Heart left ventricle (tissue), 16 donors: Measurements from ENCODE around the gene MINDY2. TPM values are rescaled to one million over a fixed set of nuclear protein-coding genes. Genes with fewer than 3 reads are reported as not detected.
A peak's percentile ranks its signal among the peaks of the same experiment; 100 is the strongest.

ENCODE experiments used
- ATAC-seq, 4 donors: fragments of 200-7000 bp; cut with Tn5 transposase; one replicate each; pipeline ENCODE4 v1.9.1; 2020 to 2022; ENCODE audit warnings: moderate library complexity in 4 of 4, mild to moderate bottlenecking in 3 of 4, moderate number of reproducible peaks in 1 of 4
- DNase-seq, 5 donors: peaks; one replicate each; pipeline ENCODE4 v3.0.0-alpha.2; 2020
- H3K27ac ChIP-seq, 12 donors: fragments of 200-600 bp; sonication (generic) in 4 of 12; one replicate each; pipeline versions ENCODE4 v1.5.0 to v1.8.0; 2016 to 2022; ENCODE audit warnings: mild to moderate bottlenecking in 2 of 12
- H3K27me3 ChIP-seq, 9 donors: fragments of 200-600 bp; sonication (generic) in 2 of 9; one replicate each; pipeline versions ENCODE4 v1.5.1 to v1.8.0; 2016 to 2022; ENCODE audit warnings: mild to moderate bottlenecking in 3 of 9
- H3K36me3 ChIP-seq, 9 donors: fragments of 200-600 bp; sonication (generic) in 2 of 9; one replicate each; pipeline versions ENCODE4 v1.5.0 to v1.8.0; 2018 to 2022; ENCODE audit warnings: mild to moderate bottlenecking in 2 of 9
- H3K4me1 ChIP-seq, 12 donors: fragments of 200-600 bp; sonication (generic) in 4 of 12; one replicate each; pipeline versions ENCODE4 v1.5.0 to v1.8.0; 2016 to 2022; ENCODE audit warnings: mild to moderate bottlenecking in 3 of 12
- H3K4me3 ChIP-seq, 12 donors: fragments of 200-600 bp; sonication (generic) in 4 of 12; one replicate each; pipeline versions ENCODE4 v1.5.0 to v1.8.0; 2017 to 2022; ENCODE audit warnings: mild to moderate bottlenecking in 9 of 12, moderate library complexity in 4 of 12
- H3K9me3 ChIP-seq, 12 donors: fragments of 200-600 bp; sonication (generic) in 4 of 12; one replicate each; pipeline versions ENCODE4 v1.5.0 to v1.8.0; 2016 to 2022; ENCODE audit warnings: mild to moderate bottlenecking in 1 of 12
- CTCF ChIP-seq, 12 donors: fragments of 200-600 bp; sonication (generic) in 4 of 12; IDR thresholded peaks; one replicate each; pipeline versions ENCODE4 v1.5.0 to v1.8.0; 2018 to 2022; ENCODE audit warnings: antibody characterized with exemption in 12 of 12, mild to moderate bottlenecking in 5 of 12
- POLR2A ChIP-seq, 2 donors: fragments of 450-650 bp; IDR thresholded peaks; one replicate each; pipeline ENCODE4 v1.6.1; 2017; ENCODE audit warnings: antibody characterized with exemption in 2 of 2, mild to moderate bottlenecking in 2 of 2, moderate library complexity in 2 of 2
- WGBS, 4 donors: extraction: QIAGEN DNeasy Blood & Tissue Kit in 2 of 4; methylation state at CpG; one replicate each; pipeline versions ENCODE4 v1.1.5 to v1.1.7; 2013 to 2018; 5-methylcytosine and 5-hydroxymethylcytosine counted together
- intact Hi-C, 10 donors: fragments of 100-400 bp; cut with DNase I; formaldehyde crosslinking; loops; one replicate each; pipeline versions ENCODE4 v1.11.1 to v1.14.2; 2022
- polyA plus RNA-seq, 2 donors: library from polyadenylated mRNA; stranded (reverse); fragments of 200-250 nt; gene quantifications; one replicate each; pipeline ENCODE4 v1.2.3, GENCODE V29; 2013
- total RNA-seq, 9 donors: library from RNA; depleted of rRNA in 2 of 9; stranded (reverse); fragments of >200 nt in 2 of 9; fragmentation: NEBNext Ultra II Directional in 3 of 9; extraction: Animal tissue kit (Norgen Biotek cat#: 25700) in 3 of 9; gene quantifications; one replicate each; pipeline versions ENCODE4 v1.1.0 to v1.2.4, GENCODE V29; 2016 to 2023
- donor health status: ischemic (EF 13 %, LVEDD 7.1; RV severe dilation, severe dysfunction).
- donor health status: healthy with polysubstance abuse.
- donor health status: DM: no; HTN: yes; CAD: no.
- donor health status: DM: no; HTN: no; CAD: no.
- donor health status: ischemic (EF 25% LVEDD 6.9; RV normal size, moderate dysfunction).
- donor health status: ischemic (EF 25% LVEDD 5.7; RV mildly dilated, moderate dysfunction).
- donor health status: healthy.
- donor health status: DM: yes; HTN: yes; CAD: no.
- donor health status: ischemic (EF 35%, LVEDD 5.7; RV mildly dilated, moderate dysfunction).
- donor health status: nonischemic (EF 11% LVEDD 7.7; RV severe dilation, severe dysfunction).
- donor health status: DM: yes; HTN: yes; CAD: no.
- donor health status: PGD.
- donor health status: ischemic (EF 29% LVEDD 5.4; RV normal size, mild dysfunction).
- donor health status: nonischemic (EF 23%, LVEDD 6.1; RV moderate dilation, normal function).

Gene MINDY2
- total and polyA plus RNA-seq, 11 donors: 9.4 to 31.8 (median 25.3) TPM

GRCh38 chr15:58864602-58865424, 93.7 kb downstream of the MINDY2 start:
- ATAC-seq: peak; percentile 45 to 86 (median 80)
- intact Hi-C loops: loop anchor here in 1 of 10 donors (10.0 kb wide), 1 partner anchor 640 kb away; no protein-coding TSS in a partner anchor

GRCh38 chr15:58865425-58865880, 94.4 kb downstream of the MINDY2 start:
- Histone ChIP-seq H3K27me3 (peaks cover 0 to 6% (median 0%) of the 10 kb centered on the region in 9 donors), H3K9me3 (no peaks in the 10 kb centered on the region), H3K27ac (peak overlapping the region in 6 of 12 donors; percentile 20 to 46 (median 26)), H3K4me1 (peaks cover 0 to 11% (median 8%) of the 10 kb centered on the region in 12 donors), H3K4me3 (peak overlapping the region; percentile 20 to 61 (median 48)), H3K36me3 (no peaks in the 10 kb centered on the region)
- DNase-seq (peak in 1 of 5 donors; percentile 44), ATAC-seq (peak in 3 of 4 donors; percentile 53 to 56 (median 54))
- TF ChIP-seq CTCF (IDR thresholded peaks at IDR 0.05) (no peak), POLR2A (IDR thresholded peaks at IDR 0.05) (no peak)
- whole genome bisulfite sequencing, 4 donors: 35 to 55% (median 40%) methylated on average over 10 to 15 of the region's 15 CpGs
- intact Hi-C loops: loop anchor here in 1 of 10 donors (10.0 kb wide), 1 partner anchor 641 kb away; no protein-coding TSS in a partner anchor

More at GRCh38 chr15:58864602-58865424, 93.7 kb downstream of the MINDY2 start:
- Histone ChIP-seq H3K4me1 (peaks cover 0 to 11% (median 8%) of the 10 kb centered on the region in 12 donors), H3K9me3 (no peaks in the 10 kb centered on the region), H3K36me3 (no peaks in the 10 kb centered on the region), H3K4me3 (peak overlapping the region; percentile 20 to 61 (median 48)), H3K27ac (peak overlapping the region in 7 of 12 donors; percentile 20 to 52 (median 29)), H3K27me3 (peaks cover 0 to 6% (median 0%) of the 10 kb centered on the region in 9 donors)
- TF ChIP-seq CTCF (IDR thresholded peaks at IDR 0.05) (no peak), POLR2A (IDR thresholded peaks at IDR 0.05) (no peak)
- 12 to 25% (median 16%) methylated on average over 20 to 54 of the region's 54 CpGs for WGBS, 4 donors
- DNase-seq: peak; percentile 27 to 71 (median 62)

- no peak overlapping the region for H3K27ac ChIP-seq
- WGBS, 4 donors: 94 to 99% (median 98%) methylated on average over 4 of the region's 4 CpGs
- intact Hi-C loops: loop anchor here in 1 of 10 donors (10.0 kb wide), 1 partner anchor 643 kb away; no protein-coding TSS in a partner anchor
- H3K4me1 ChIP-seq: peaks cover 0 to 11% (median 8%) of the 10 kb centered on the region in 12 donors
- ATAC-seq (no peak), DNase-seq (no peak)
- no peaks in the 10 kb centered on the region for H3K36me3 ChIP-seq
- H3K9me3 ChIP-seq: no peaks in the 10 kb centered on the region
- H3K27me3 ChIP-seq: peaks cover 0 to 6% (median 0%) of the 10 kb centered on the region in 9 donors
- no peak overlapping the region for H3K4me3 ChIP-seq
- no peak for TF ChIP-seq CTCF (IDR thresholded peaks at IDR 0.05)
- TF ChIP-seq POLR2A (IDR thresholded peaks at IDR 0.05): no peak
Observed at GRCh38 chr15:58867926-58868325, 96.8 kb downstream of the MINDY2 start.

GRCh38 chr15:58870451-58870850, 99.3 kb downstream of the MINDY2 start:
- intact Hi-C loops: no loop called here
- no peak for TF ChIP-seq POLR2A (IDR thresholded peaks at IDR 0.05)
- TF ChIP-seq CTCF (IDR thresholded peaks at IDR 0.05): no peak
- H3K4me3 ChIP-seq: no peak overlapping the region
- ATAC-seq (no peak), DNase-seq (no peak)
- H3K36me3 ChIP-seq: peaks cover 0 to 1% (median 0%) of the 10 kb centered on the region in 9 donors
- no peaks in the 10 kb centered on the region for H3K9me3 ChIP-seq
- no peaks in the 10 kb centered on the region for H3K27me3 ChIP-seq
- H3K27ac ChIP-seq: no peak overlapping the region
- 90 to 97% (median 93%) methylated on average over 4 of the region's 4 CpGs for WGBS, 4 donors
- H3K4me1 ChIP-seq: peaks cover 0 to 2% (median 0%) of the 10 kb centered on the region in 12 donors
